SK-N-SH treated with all-trans-retinoic acid at 6 μM for 48 hours (cell line): ENCODE measurements around the gene TDRD7.

Experiments
- ATAC-seq: fragments of 200-7000 bp; cut with Tn5 transposase; 3 replicates; pipeline ENCODE4 v1.9.1; 2020; ENCODE audit warnings: mild to moderate bottlenecking, moderate library complexity
- ARNTL ChIP-seq: fragments of 450-650 bp; formaldehyde crosslinking; IDR thresholded peaks from 2 replicates; pipeline ENCODE4 v1.5.0; 2020; ENCODE audit warnings: low read depth, mild to moderate bottlenecking, moderate library complexity, borderline replicate concordance
- CSDC2 ChIP-seq: fragments of 250-450 bp; sonication (Bioruptor Pico); IDR thresholded peaks from 2 replicates; pipeline ENCODE4 v1.5.0; 2020; ENCODE audit warnings: mild to moderate bottlenecking, moderate library complexity
- CSRNP3 ChIP-seq: fragments of 250-450 bp; sonication (Bioruptor Pico); IDR thresholded peaks from 2 replicates; pipeline ENCODE4 v1.5.1; 2021; ENCODE audit warnings: mild to moderate bottlenecking, moderate library complexity
- ESRRG ChIP-seq: fragments of 250-450 bp; sonication (Bioruptor Pico); IDR thresholded peaks from 2 replicates; pipeline ENCODE4 v1.6.1; 2021; ENCODE audit warnings: mild to moderate bottlenecking
- GLIS3 ChIP-seq: fragments of 250-450 bp; sonication (Bioruptor Pico); IDR thresholded peaks from 2 replicates; pipeline ENCODE4 v1.5.0; 2020; ENCODE audit warnings: mild to moderate bottlenecking, moderate library complexity
- ISL1 ChIP-seq: fragments of 250-450 bp; sonication (Bioruptor Pico); IDR thresholded peaks from 2 replicates; pipeline ENCODE4 v2.1.2; 2022; ENCODE audit warnings: mild to moderate bottlenecking, moderate library complexity
- OSR1 ChIP-seq: fragments of 250-450 bp; sonication (Bioruptor Pico); IDR thresholded peaks from 2 replicates; pipeline ENCODE4 v1.8.0; 2022; ENCODE audit warnings: moderate library complexity, mild to moderate bottlenecking, inconsistent platforms
- POU6F1 ChIP-seq: fragments of 250-450 bp; sonication (Bioruptor Pico); IDR thresholded peaks from 2 replicates; pipeline ENCODE4 v1.8.0; 2021; ENCODE audit warnings: low read depth, mild to moderate bottlenecking, moderate library complexity, borderline replicate concordance
- PPARA ChIP-seq: fragments of 250-450 bp; sonication (Bioruptor Pico); IDR thresholded peaks from 2 replicates; pipeline ENCODE4 v1.5.0; 2020; ENCODE audit warnings: mild to moderate bottlenecking, borderline replicate concordance
- RARB ChIP-seq: fragments of 250-450 bp; sonication (Bioruptor Pico); IDR thresholded peaks from 2 replicates; pipeline ENCODE4 v1.8.0; 2021; ENCODE audit warnings: mild to moderate bottlenecking, moderate library complexity
- SNAI2 ChIP-seq: fragments of 250-450 bp; sonication (Bioruptor Pico); IDR thresholded peaks from 2 replicates; pipeline ENCODE4 v1.5.0; 2020; ENCODE audit warnings: mild to moderate bottlenecking, moderate library complexity
- TCF4 ChIP-seq: fragments of 250-450 bp; sonication (Bioruptor Pico); IDR thresholded peaks from 2 replicates; pipeline ENCODE4 v1.8.0; 2021; ENCODE audit warnings: mild to moderate bottlenecking, moderate library complexity, borderline replicate concordance
- TOX ChIP-seq: fragments of 250-450 bp; sonication (Bioruptor Pico); IDR thresholded peaks from 2 replicates; pipeline ENCODE4 v1.8.0; 2021; ENCODE audit warnings: mild to moderate bottlenecking, moderate library complexity, borderline replicate concordance
- ZC3H10 ChIP-seq: fragments of 250-450 bp; sonication (Bioruptor Pico); IDR thresholded peaks from 2 replicates; pipeline ENCODE4 v1.5.1; 2021; ENCODE audit warnings: mild to moderate bottlenecking, moderate library complexity
- ZFP3 ChIP-seq: fragments of 250-450 bp; sonication (Bioruptor Pico); IDR thresholded peaks from 2 replicates; pipeline ENCODE4 v1.5.0; 2020; ENCODE audit warnings: mild to moderate bottlenecking, moderate library complexity
- ZFP30 ChIP-seq: fragments of 450-650 bp; formaldehyde crosslinking; IDR thresholded peaks from 2 replicates; pipeline ENCODE4 v1.5.0; 2022; ENCODE audit warnings: mild to moderate bottlenecking, moderate library complexity
- ZNF565 ChIP-seq: fragments of 450-650 bp; formaldehyde crosslinking; conservative IDR thresholded peaks from 2 replicates; pipeline ENCODE4 v1.5.0; 2020; ENCODE audit warnings: low read depth, mild to moderate bottlenecking, moderate library complexity
- ZNF70 ChIP-seq: fragments of 450-650 bp; formaldehyde crosslinking; IDR thresholded peaks from 2 replicates; pipeline ENCODE4 v1.5.0; 2020; ENCODE audit warnings: mild to moderate bottlenecking, moderate library complexity
- ZNF8 ChIP-seq: fragments of 450-650 bp; formaldehyde crosslinking; IDR thresholded peaks from 2 replicates; pipeline ENCODE4 v1.5.0; 2020; ENCODE audit warnings: mild to moderate bottlenecking, moderate library complexity
- TF ChIP-seq, protein P1 (sequence below): fragments of 250-450 bp; sonication (Bioruptor Pico); IDR thresholded peaks from 2 replicates; pipeline ENCODE4 v1.5.1; 2020; ENCODE audit warnings: low read depth, mild to moderate bottlenecking, moderate library complexity
- TF ChIP-seq, protein P2 (sequence below): fragments of 250-450 bp; sonication (Bioruptor Pico); IDR thresholded peaks from 2 replicates; pipeline ENCODE4 v1.5.0; 2020; ENCODE audit warnings: mild to moderate bottlenecking, moderate library complexity
- TF ChIP-seq, protein P3 (sequence below): fragments of 250-450 bp; sonication (Bioruptor Pico); IDR thresholded peaks from 2 replicates; pipeline ENCODE4 v1.8.0; 2020; ENCODE audit warnings: mild to moderate bottlenecking, moderate library complexity, borderline replicate concordance

The TDRD7 gene

DNA sequence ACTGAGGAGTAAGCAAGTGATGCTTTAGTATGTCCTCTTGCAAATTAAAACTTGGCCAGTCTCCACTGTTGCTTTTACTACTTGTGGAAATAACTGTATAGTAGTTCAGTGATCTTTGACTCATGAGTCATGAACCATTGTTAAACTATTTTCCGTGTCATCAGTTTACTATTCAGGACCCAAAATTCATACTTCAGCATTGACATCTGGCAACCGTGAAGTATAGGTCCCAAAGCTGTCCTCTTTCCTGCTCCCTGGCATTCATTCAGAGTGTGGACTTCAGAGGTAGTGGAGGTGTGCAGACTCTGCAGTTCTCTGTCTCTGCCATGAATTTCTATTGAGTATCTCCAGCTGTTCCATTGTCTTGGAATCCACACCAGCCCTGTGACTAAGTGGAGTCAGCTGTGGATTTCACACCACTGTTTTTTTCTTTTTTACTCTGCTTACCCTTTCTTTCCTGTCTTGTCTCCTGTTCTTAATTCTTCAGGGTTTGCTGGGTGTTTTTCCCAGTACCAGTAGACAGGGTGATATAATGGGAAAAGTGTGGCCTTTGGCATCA, 7.5 kb downstream of the TDRD7 start:
- ATAC-seq = peak; percentile 44
- TF ChIP-seq ESRRG (CRISPR knock-in tag) (no peak), CSDC2 (no peak), TCF4 (CRISPR knock-in tag) (no peak), GLIS3 (CRISPR knock-in tag) (no peak)
- TF ChIP-seq, protein P1, sequence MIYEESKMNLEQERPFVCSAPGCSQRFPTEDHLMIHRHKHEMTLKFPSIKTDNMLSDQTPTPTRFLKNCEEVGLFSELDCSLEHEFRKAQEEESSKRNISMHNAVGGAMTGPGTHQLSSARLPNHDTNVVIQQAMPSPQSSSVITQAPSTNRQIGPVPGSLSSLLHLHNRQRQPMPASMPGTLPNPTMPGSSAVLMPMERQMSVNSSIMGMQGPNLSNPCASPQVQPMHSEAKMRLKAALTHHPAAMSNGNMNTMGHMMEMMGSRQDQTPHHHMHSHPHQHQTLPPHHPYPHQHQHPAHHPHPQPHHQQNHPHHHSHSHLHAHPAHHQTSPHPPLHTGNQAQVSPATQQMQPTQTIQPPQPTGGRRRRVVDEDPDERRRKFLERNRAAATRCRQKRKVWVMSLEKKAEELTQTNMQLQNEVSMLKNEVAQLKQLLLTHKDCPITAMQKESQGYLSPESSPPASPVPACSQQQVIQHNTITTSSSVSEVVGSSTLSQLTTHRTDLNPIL (CRISPR knock-in tag) = no peak

GRCh38 chr9:97425336-97425972, 13.6 kb downstream of the TDRD7 start:
- no peak for ATAC-seq
- no peak for TF ChIP-seq CSDC2
- TF ChIP-seq ARNTL = no peak
- TF ChIP-seq ZC3H10 (CRISPR knock-in tag) = no peak

GRCh38 chr9:97425973-97426336, 14.1 kb downstream of the TDRD7 start:
- TF ChIP-seq ZC3H10 (CRISPR knock-in tag) (no peak), ISL1 (CRISPR knock-in tag) (no peak), SNAI2 (CRISPR knock-in tag) (no peak), ZNF565 (CRISPR knock-in tag) (no peak), OSR1 (CRISPR knock-in tag) (no peak), CSRNP3 (CRISPR knock-in tag) (no peak), ARNTL (no peak), ZFP30 (no peak), ZNF8 (CRISPR knock-in tag) (no peak), CSDC2 (no peak), ZFP3 (no peak), RARB (no peak), PPARA (CRISPR knock-in tag) (no peak), GLIS3 (CRISPR knock-in tag) (no peak), TCF4 (CRISPR knock-in tag) (no peak), ESRRG (CRISPR knock-in tag) (no peak)
- TF ChIP-seq, protein P2, sequence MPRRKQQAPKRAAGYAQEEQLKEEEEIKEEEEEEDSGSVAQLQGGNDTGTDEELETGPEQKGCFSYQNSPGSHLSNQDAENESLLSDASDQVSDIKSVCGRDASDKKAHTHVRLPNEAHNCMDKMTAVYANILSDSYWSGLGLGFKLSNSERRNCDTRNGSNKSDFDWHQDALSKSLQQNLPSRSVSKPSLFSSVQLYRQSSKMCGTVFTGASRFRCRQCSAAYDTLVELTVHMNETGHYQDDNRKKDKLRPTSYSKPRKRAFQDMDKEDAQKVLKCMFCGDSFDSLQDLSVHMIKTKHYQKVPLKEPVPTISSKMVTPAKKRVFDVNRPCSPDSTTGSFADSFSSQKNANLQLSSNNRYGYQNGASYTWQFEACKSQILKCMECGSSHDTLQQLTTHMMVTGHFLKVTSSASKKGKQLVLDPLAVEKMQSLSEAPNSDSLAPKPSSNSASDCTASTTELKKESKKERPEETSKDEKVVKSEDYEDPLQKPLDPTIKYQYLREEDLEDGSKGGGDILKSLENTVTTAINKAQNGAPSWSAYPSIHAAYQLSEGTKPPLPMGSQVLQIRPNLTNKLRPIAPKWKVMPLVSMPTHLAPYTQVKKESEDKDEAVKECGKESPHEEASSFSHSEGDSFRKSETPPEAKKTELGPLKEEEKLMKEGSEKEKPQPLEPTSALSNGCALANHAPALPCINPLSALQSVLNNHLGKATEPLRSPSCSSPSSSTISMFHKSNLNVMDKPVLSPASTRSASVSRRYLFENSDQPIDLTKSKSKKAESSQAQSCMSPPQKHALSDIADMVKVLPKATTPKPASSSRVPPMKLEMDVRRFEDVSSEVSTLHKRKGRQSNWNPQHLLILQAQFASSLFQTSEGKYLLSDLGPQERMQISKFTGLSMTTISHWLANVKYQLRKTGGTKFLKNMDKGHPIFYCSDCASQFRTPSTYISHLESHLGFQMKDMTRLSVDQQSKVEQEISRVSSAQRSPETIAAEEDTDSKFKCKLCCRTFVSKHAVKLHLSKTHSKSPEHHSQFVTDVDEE (CRISPR knock-in tag) = no peak
- TF ChIP-seq, protein P3, sequence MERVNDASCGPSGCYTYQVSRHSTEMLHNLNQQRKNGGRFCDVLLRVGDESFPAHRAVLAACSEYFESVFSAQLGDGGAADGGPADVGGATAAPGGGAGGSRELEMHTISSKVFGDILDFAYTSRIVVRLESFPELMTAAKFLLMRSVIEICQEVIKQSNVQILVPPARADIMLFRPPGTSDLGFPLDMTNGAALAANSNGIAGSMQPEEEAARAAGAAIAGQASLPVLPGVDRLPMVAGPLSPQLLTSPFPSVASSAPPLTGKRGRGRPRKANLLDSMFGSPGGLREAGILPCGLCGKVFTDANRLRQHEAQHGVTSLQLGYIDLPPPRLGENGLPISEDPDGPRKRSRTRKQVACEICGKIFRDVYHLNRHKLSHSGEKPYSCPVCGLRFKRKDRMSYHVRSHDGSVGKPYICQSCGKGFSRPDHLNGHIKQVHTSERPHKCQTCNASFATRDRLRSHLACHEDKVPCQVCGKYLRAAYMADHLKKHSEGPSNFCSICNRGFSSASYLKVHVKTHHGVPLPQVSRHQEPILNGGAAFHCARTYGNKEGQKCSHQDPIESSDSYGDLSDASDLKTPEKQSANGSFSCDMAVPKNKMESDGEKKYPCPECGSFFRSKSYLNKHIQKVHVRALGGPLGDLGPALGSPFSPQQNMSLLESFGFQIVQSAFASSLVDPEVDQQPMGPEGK (CRISPR knock-in tag) = no peak
- no peak for ATAC-seq

DNA sequence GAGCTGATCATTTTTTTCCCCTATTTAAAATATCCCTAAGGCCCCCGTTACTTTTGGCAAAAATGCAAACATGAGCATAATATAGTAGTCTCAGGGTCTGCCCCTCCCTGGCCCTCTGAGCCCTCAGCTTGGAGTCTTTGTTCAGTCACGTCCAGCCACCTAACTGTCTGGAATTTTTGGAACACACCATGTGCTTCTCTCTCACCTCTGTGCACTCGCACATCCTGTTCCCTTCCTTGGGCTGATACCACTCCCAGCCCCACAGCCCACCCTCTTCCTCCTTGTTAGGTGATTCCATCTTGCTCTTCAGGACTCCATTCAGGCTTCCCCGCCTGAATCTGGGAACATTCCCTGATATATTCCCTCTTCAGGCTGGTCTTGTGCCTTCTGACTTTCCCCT, 16.0 kb downstream of the TDRD7 start:
- ATAC-seq = no peak
- no peak for TF ChIP-seq CSRNP3 (CRISPR knock-in tag)
- TF ChIP-seq POU6F1 (CRISPR knock-in tag) = no peak
- TF ChIP-seq, protein P3 (CRISPR knock-in tag) = no peak
- TF ChIP-seq ZFP3 = no peak
- no peak for TF ChIP-seq RARB
- no peak for TF ChIP-seq OSR1 (CRISPR knock-in tag)
- no peak for TF ChIP-seq SNAI2 (CRISPR knock-in tag)
- TF ChIP-seq GLIS3 (CRISPR knock-in tag) = no peak
- TF ChIP-seq ZNF70 (CRISPR knock-in tag) = no peak
- no peak for TF ChIP-seq CSDC2
- TF ChIP-seq ZC3H10 (CRISPR knock-in tag) = no peak
- no peak for TF ChIP-seq TCF4 (CRISPR knock-in tag)
- TF ChIP-seq ZFP30 = no peak
- TF ChIP-seq ZNF565 (CRISPR knock-in tag) = no peak
- no peak for TF ChIP-seq ARNTL
- TF ChIP-seq TOX = no peak
